Testis (tissue), 2 donors: ENCODE data around the gene AXDND1.

Experiments
- POLR2A ChIP-seq: fragments of 450-650 bp; IDR thresholded peaks from one replicate; pipeline ENCODE4 v1.6.1; 2017; ENCODE audit warnings: antibody characterized with exemption, mild to moderate bottlenecking, moderate library complexity
- TF ChIP-seq, protein P1 (sequence below), 3 experiments: fragments of 450-650 bp in 2 of 3; fragments of 200-600 bp in 1 of 3; sonication (generic) in 1 of 3; IDR thresholded peaks; one replicate each; pipeline ENCODE4 v1.5.1; 2016 to 2019; ENCODE audit warnings: antibody characterized with exemption in 3 of 3, mild to moderate bottlenecking in 2 of 3, moderate library complexity in 1 of 3

DNA sequence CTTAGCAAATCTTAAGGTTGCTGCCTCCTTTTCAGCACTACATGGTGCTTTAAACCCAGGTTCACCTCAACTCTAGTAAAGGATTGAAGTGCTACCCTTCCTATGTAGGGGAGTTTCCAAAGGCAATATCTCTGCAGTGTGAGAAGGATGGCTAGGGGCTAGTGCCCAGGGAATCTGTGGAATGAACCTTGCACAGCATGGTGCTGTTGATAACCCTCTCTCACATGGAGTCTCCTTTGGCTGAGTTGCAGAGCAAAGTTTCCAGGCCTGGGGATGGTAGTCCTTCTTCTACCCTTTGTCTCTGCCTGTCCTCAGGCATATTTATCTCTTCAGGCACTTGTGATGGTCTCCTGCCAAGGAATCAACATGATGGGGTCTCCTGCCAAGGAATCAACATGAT is 59.4 kb downstream of the AXDND1 start:
- TF ChIP-seq, protein P1, sequence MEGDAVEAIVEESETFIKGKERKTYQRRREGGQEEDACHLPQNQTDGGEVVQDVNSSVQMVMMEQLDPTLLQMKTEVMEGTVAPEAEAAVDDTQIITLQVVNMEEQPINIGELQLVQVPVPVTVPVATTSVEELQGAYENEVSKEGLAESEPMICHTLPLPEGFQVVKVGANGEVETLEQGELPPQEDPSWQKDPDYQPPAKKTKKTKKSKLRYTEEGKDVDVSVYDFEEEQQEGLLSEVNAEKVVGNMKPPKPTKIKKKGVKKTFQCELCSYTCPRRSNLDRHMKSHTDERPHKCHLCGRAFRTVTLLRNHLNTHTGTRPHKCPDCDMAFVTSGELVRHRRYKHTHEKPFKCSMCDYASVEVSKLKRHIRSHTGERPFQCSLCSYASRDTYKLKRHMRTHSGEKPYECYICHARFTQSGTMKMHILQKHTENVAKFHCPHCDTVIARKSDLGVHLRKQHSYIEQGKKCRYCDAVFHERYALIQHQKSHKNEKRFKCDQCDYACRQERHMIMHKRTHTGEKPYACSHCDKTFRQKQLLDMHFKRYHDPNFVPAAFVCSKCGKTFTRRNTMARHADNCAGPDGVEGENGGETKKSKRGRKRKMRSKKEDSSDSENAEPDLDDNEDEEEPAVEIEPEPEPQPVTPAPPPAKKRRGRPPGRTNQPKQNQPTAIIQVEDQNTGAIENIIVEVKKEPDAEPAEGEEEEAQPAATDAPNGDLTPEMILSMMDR (IDR thresholded peaks at IDR 0.05) = no peak
- TF ChIP-seq POLR2A = no peak
